Calu3 (cell line): ENCODE data around the gene AKR7A2. TPM values are rescaled to one million over a fixed set of nuclear protein-coding genes. Genes with fewer than 3 reads are reported as not detected.
A peak's percentile ranks its signal among the peaks of the same experiment; 100 is the strongest.

Experiments used
- Bru-seq: library from RNA; stranded (reverse); fragments of 400-500 nt; gene quantifications from one replicate; lab custom pipeline; 2021; lab: Mats Ljungman, UMichigan
- BruChase-seq, 2 experiments: library from RNA; stranded (reverse); fragments of 400-500 nt; gene quantifications; one replicate each; lab custom pipeline; 2021; lab: Mats Ljungman, UMichigan
- BruUV-seq: library from RNA; stranded (reverse); fragments of 400-500 nt; replicated peaks from 2 replicates; lab custom pipeline; 2021; lab: Mats Ljungman, UMichigan
- CTCF ChIA-PET: fragments of 300-600 bp; sonication (Branson Sonifier 250); formaldehyde crosslinking; loops from one replicate; lab custom pipeline; 2022; ENCODE audit warnings: antibody characterized with exemption; lab: Charles Lee
- DNase-seq: peaks from one replicate; pipeline ENCODE4 v3.0.0; 2022
- H3K27ac Mint-ChIP-seq: one replicate; pipeline ENCODE4 v1.8.0; 2022; ENCODE audit warnings: mixed read lengths; ENCODE audit not compliant: unreplicated experiment
- H3K27me3 Mint-ChIP-seq: one replicate; pipeline ENCODE4 v1.8.0; 2022; ENCODE audit warnings: mixed read lengths; ENCODE audit not compliant: unreplicated experiment
- H3K36me3 Mint-ChIP-seq: one replicate; pipeline ENCODE4 v1.8.0; 2022; ENCODE audit warnings: mild to moderate bottlenecking, moderate library complexity, mixed read lengths; ENCODE audit not compliant: insufficient read depth, unreplicated experiment
- H3K4me1 Mint-ChIP-seq: one replicate; pipeline ENCODE4 v1.8.0; 2022; ENCODE audit warnings: mild to moderate bottlenecking, low read depth, mixed read lengths; ENCODE audit not compliant: unreplicated experiment
- H3K4me3 Mint-ChIP-seq: one replicate; pipeline ENCODE4 v1.8.0; 2022; ENCODE audit warnings: mild to moderate bottlenecking, low read depth, moderate library complexity, mixed read lengths; ENCODE audit not compliant: unreplicated experiment
- H3K9me3 Mint-ChIP-seq: one replicate; pipeline ENCODE4 v1.8.0; 2022; ENCODE audit warnings: low read depth, mixed read lengths; ENCODE audit not compliant: unreplicated experiment
- CTCF ChIP-seq: fragments of 200-600 bp; IDR thresholded peaks from one replicate; pipeline ENCODE4 v1.8.0; 2022; ENCODE audit warnings: antibody characterized with exemption; ENCODE audit not compliant: unreplicated experiment
- intact Hi-C: fragments of 100-400 bp; cut with micrococcal nuclease; formaldehyde crosslinking; loops from one replicate; pipeline ENCODE4 v1.10.0; 2022; ENCODE audit not compliant: unreplicated experiment
- long read RNA-seq: library from polyadenylated mRNA; stranded (forward); transcript quantifications from one replicate; pipeline ENCODE4 v2.0.0, GENCODE V29; 2022
- total RNA-seq: library from RNA; stranded (reverse); gene quantifications from 2 replicates; pipeline ENCODE4 v1.2.3, GENCODE V29; 2022

Gene AKR7A2
- total RNA-seq, result 25.7 and 26.3 TPM in 2 replicates
- percentile 57 among the genes with signal in this experiment for Bru-seq, nascent RNA
- BruChase-seq, experiment 1, labeled RNA remaining after a 6-hour chase, result percentile 60 among the genes with signal in this experiment
- percentile 56 among the genes with signal in this experiment for BruChase-seq, experiment 2, labeled RNA remaining after a 2-hour chase
- long read RNA-seq, transcript AKR7A2-201 (7 exons, 1,362 nt), result major isoform, 53 of 54 reads
- long read RNA-seq, partial matches to known transcripts, result 0 of 54 reads
- long read RNA-seq, other reads (novel, unspliced or antisense), result 1 of 54 reads

- H3K36me3 Mint-ChIP-seq, result peaks cover 41% of the 10 kb centered on the region
- no TSS peak for BruUV-seq
- peak within 1 kb of the TSS; percentile 20 for H3K27ac Mint-ChIP-seq
- TF ChIP-seq CTCF, result no peak
- intact Hi-C loops, result no loop called here
- no peaks in the 10 kb centered on the region for H3K27me3 Mint-ChIP-seq
- peaks cover 26% of the 10 kb centered on the region for H3K4me1 Mint-ChIP-seq
- no peaks in the 10 kb centered on the region for H3K9me3 Mint-ChIP-seq
- peak within 1 kb of the TSS; percentile 67 for H3K4me3 Mint-ChIP-seq
- CTCF ChIA-PET, result no interaction called here
- peak; percentile 93 for DNase-seq
Observed at GRCh38 chr1:19311931-19312781, at the start of gene AKR7A2, which contains the start of gene SLC66A1. AKR7A2 (minus strand) TSS chr1:19312144; CDS start chr1:19312124, 20 bp downstream. SLC66A1 (plus strand) TSS chr1:19312326; CDS start chr1:19317678, 5,352 bp downstream.

GRCh38 chr1:19360843-19361610, 49.1 kb upstream of the AKR7A2 start:
- CTCF ChIA-PET, result no interaction called here
- Mint-ChIP-seq H3K27me3 (no peaks in the 10 kb centered on the region), H3K27ac (no peak overlapping the region), H3K36me3 (peaks cover 10% of the 10 kb centered on the region), H3K4me3 (no peak overlapping the region), H3K4me1 (no peaks in the 10 kb centered on the region), H3K9me3 (no peaks in the 10 kb centered on the region)
- BruUV-seq, result no TSS peak
- no peak for TF ChIP-seq CTCF
- intact Hi-C loops, result no loop called here
- no peak for DNase-seq

- Mint-ChIP-seq H3K4me1 (no peaks in the 10 kb centered on the region), H3K4me3 (no peak overlapping the region), H3K9me3 (no peaks in the 10 kb centered on the region), H3K27me3 (no peaks in the 10 kb centered on the region), H3K36me3 (peaks cover 10% of the 10 kb centered on the region), H3K27ac (no peak overlapping the region)
- TF ChIP-seq CTCF, result no peak
- no peak for DNase-seq
- CTCF ChIA-PET, result no interaction called here
- no TSS peak for BruUV-seq
- intact Hi-C loops, result no loop called here
Observed at GRCh38 chr1:19360432-19360831, 48.5 kb upstream of the AKR7A2 start.

GRCh38 chr1:19360016-19360415, 48.1 kb upstream of the AKR7A2 start:
- H3K4me1 Mint-ChIP-seq, result no peaks in the 10 kb centered on the region
- CTCF ChIA-PET, result no interaction called here
- H3K9me3 Mint-ChIP-seq, result no peaks in the 10 kb centered on the region
- no TSS peak for BruUV-seq
- intact Hi-C loops, result no loop called here
- no peaks in the 10 kb centered on the region for H3K27me3 Mint-ChIP-seq
- H3K36me3 Mint-ChIP-seq, result peaks cover 10% of the 10 kb centered on the region
- no peak for TF ChIP-seq CTCF
- no peak overlapping the region for H3K4me3 Mint-ChIP-seq
- H3K27ac Mint-ChIP-seq, result no peak overlapping the region
- DNase-seq, result no peak
